ENCODE results near the gene RPL29.
A peak's percentile ranks its signal among the peaks of the same experiment; 100 is the strongest.
"Not testable (repeated sequence)": the region's sequence is repeated elsewhere in the genome, so short reads cannot be mapped to it uniquely, and the experiment has no call there.

RPL29 gene

GRCh38 chr3:51995346-51996163 lies at the start of gene RPL29:
Gene RPL29, minus strand, starts transcription at chr3:51995895. Its CDS starts 434 bp downstream, at chr3:51995461.
- Histone ChIP-seq H3K36me3 (replicated peaks) (peaks cover 39% of the 10 kb centered on the region), H3K4me3 (ENCODE audit: low read depth, low read length) (peak within 1 kb of the TSS; percentile 99), H3K27ac (peak within 1 kb of the TSS; percentile 90), H3K27me3 (replicated peaks) (no peaks in the 10 kb centered on the region)
- TF ChIP-seq CTCF (IDR thresholded peaks at IDR 0.05; ENCODE audit: low read depth, low read length, missing control alignments) = peak; percentile 22
- DNase-seq = peak; percentile 95
- in situ Hi-C loops (cut with HindIII; ENCODE audit: low pct_ligation_motif_present, low sequenced_read_pairs) = no loop called here

- Histone ChIP-seq H3K36me3 (replicated peaks) (peaks cover 9% of the 10 kb centered on the region), H3K27ac (no peak overlapping the region), H3K4me3 (ENCODE audit: low read depth, low read length) (no peak overlapping the region), H3K27me3 (replicated peaks) (no peaks in the 10 kb centered on the region)
- no peak for DNase-seq
- in situ Hi-C loops (cut with HindIII; ENCODE audit: low pct_ligation_motif_present, low sequenced_read_pairs) = no loop called here
- no peak for TF ChIP-seq CTCF (IDR thresholded peaks at IDR 0.05; ENCODE audit: low read depth, low read length, missing control alignments)
Observed at GRCh38 chr3:52044869-52045619, 49.3 kb upstream of the RPL29 start.

- Histone ChIP-seq H3K27ac (no peak overlapping the region), H3K36me3 (replicated peaks) (no peaks in the 10 kb centered on the region), H3K27me3 (replicated peaks) (no peaks in the 10 kb centered on the region), H3K4me3 (ENCODE audit: low read depth, low read length) (no peak overlapping the region)
- DNase-seq = no peak
- no peak for TF ChIP-seq CTCF (IDR thresholded peaks at IDR 0.05; ENCODE audit: low read depth, low read length, missing control alignments)
- in situ Hi-C loops (cut with HindIII; ENCODE audit: low pct_ligation_motif_present, low sequenced_read_pairs) = no loop called here
Observed at GRCh38 chr3:52043750-52044149, 48.1 kb upstream of the RPL29 start.

DNA sequence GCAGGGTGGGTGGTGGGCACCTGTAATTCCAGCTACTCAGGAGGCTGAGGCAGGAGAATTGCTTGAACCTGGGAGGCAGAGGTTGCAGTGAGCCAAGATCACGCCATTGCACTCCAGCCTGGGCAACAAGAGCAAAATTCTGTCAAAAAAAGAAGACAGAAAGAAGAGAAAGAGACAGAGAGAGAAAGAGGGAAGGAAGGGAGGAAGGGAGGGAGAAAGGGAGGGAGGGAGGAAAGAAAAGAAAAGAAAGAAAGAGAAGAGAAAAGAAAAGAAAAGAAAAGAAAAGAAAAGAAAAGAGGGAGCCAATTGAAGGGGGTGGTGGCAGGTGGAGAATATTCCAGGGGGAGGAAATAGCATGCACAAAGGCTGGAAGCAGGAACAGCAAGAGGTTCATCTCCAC lies 47.3 kb upstream of the RPL29 start:
- H3K4me3 ChIP-seq (ENCODE audit: low read depth, low read length); H3K27ac ChIP-seq; H3K27me3 ChIP-seq (replicated peaks); in situ Hi-C loops (cut with HindIII; ENCODE audit: low pct_ligation_motif_present, low sequenced_read_pairs); DNase-seq; H3K36me3 ChIP-seq (replicated peaks): not testable (repeated sequence)

GRCh38 chr3:52041118-52041731 lies 45.5 kb upstream of the RPL29 start:
- Histone ChIP-seq H3K27ac (no peak overlapping the region), H3K27me3 (replicated peaks) (no peaks in the 10 kb centered on the region), H3K4me3 (ENCODE audit: low read depth, low read length) (no peak overlapping the region), H3K36me3 (replicated peaks) (no peaks in the 10 kb centered on the region)
- TF ChIP-seq CTCF (IDR thresholded peaks at IDR 0.05; ENCODE audit: low read depth, low read length, missing control alignments) = peak; percentile 56
- no peak for DNase-seq
- in situ Hi-C loops (cut with HindIII; ENCODE audit: low pct_ligation_motif_present, low sequenced_read_pairs) = no loop called here

GRCh38 chr3:52040600-52040999 lies 44.9 kb upstream of the RPL29 start:
- no peak for TF ChIP-seq CTCF (IDR thresholded peaks at IDR 0.05; ENCODE audit: low read depth, low read length, missing control alignments)
- no peaks in the 10 kb centered on the region for H3K27me3 ChIP-seq (replicated peaks)
- no peak overlapping the region for H3K4me3 ChIP-seq (ENCODE audit: low read depth, low read length)
- in situ Hi-C loops (cut with HindIII; ENCODE audit: low pct_ligation_motif_present, low sequenced_read_pairs) = no loop called here
- H3K36me3 ChIP-seq (replicated peaks) = no peaks in the 10 kb centered on the region
- no peak for DNase-seq
- no peak overlapping the region for H3K27ac ChIP-seq
